Measurements from ENCODE around the gene HDAC11.

Gene HDAC11

DNA sequence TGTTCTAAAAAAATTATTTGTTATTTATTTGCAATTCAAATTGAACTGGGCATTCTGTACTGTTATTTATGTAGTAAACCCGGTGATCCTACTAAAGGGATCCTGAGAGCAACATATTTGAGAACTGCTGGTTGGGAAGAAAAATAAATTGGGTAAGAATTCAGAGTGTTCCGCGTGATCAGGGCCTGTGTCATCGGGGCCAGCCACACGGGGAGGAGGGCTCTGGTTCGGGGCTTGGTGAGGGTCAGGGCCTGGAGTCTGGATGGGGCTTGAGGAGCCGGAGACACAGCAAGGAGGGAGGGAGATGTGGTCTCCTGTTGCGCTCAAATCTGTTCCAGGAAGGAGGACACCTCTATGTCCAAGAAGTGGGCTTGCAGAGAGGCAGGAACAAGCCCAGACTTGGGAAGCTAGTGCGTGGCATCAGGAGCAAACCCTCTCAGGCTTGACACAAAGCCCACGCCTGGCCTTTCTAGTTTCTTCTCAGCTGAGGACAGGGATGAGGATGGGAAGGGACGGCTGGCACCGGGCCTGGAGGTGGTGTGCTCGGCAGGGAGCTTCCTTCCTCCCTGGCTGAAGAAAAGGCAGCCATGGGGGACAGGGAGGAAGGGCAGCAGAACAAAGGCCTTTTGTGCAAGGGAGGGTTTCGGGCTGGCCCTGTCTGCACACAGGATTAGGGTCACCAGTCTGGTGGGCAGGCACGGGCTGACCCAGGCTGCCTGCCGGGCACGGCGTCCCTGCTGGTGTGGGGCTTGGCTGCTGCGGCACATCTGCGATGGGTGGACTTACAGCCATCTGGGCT is 45.9 kb downstream of the HDAC11 start:
- DNase-seq (ENCODE audit: extremely low read depth, low read depth) = no peak
- TF ChIP-seq, protein P1, sequence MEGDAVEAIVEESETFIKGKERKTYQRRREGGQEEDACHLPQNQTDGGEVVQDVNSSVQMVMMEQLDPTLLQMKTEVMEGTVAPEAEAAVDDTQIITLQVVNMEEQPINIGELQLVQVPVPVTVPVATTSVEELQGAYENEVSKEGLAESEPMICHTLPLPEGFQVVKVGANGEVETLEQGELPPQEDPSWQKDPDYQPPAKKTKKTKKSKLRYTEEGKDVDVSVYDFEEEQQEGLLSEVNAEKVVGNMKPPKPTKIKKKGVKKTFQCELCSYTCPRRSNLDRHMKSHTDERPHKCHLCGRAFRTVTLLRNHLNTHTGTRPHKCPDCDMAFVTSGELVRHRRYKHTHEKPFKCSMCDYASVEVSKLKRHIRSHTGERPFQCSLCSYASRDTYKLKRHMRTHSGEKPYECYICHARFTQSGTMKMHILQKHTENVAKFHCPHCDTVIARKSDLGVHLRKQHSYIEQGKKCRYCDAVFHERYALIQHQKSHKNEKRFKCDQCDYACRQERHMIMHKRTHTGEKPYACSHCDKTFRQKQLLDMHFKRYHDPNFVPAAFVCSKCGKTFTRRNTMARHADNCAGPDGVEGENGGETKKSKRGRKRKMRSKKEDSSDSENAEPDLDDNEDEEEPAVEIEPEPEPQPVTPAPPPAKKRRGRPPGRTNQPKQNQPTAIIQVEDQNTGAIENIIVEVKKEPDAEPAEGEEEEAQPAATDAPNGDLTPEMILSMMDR (IDR thresholded peaks at IDR 0.05; ENCODE audit: low read depth, low read length) = no peak

DNA sequence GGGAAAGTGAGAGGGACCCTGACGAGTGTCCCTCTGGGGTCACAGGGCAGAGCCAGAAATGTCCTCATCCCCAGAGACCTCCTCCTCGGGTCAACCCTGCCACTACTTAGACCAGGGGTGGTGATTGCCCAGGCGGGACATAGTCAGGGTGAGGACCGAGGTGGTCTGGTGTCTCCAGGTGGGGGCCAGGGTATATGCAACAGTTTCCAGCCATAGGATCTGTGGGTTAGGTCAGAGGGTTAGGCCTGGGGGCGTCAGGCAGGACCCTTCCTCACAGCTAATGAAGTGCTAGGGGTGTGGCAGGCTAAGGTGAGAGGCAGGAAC is 46.5 kb downstream of the HDAC11 start:
- DNase-seq (ENCODE audit: extremely low read depth, low read depth) = no peak
- TF ChIP-seq, protein P1 (IDR thresholded peaks at IDR 0.05; ENCODE audit: low read depth, low read length) = no peak

DNA sequence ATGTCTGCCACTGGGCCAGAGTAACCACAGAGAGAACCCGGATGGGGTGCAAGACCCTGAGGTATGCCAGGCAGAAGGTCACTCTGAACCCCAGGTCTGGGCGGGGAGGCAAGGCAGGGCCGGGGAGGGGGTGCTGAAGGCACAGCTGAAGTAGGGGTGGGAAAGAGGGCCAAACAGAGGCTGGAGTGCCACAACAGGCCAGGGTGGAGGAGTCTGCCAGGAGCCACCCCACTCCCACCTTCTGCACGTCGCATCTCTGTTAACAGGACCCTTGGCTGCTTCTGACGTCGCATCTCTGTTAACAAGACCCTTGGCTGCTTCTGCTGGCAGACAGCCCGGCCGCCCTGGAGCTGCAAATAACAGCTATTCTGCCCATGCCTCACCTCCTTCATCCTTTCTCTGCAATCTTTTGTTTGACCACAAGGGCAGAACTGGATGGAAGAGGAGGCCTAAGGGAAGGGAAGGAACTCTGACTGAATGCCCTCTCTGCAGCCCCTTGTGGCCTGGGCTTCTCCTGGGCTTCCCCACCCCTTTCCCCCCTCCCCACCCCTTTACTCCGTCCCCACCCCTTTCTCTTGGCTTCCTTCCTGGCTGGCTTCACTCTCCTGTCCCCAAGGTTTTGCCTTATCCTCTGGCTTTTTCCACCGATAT is 48.2 kb downstream of the HDAC11 start:
- DNase-seq (ENCODE audit: extremely low read depth, low read depth) = no peak
- TF ChIP-seq, protein P1 (IDR thresholded peaks at IDR 0.05; ENCODE audit: low read depth, low read length) = peak; percentile 34

DNA sequence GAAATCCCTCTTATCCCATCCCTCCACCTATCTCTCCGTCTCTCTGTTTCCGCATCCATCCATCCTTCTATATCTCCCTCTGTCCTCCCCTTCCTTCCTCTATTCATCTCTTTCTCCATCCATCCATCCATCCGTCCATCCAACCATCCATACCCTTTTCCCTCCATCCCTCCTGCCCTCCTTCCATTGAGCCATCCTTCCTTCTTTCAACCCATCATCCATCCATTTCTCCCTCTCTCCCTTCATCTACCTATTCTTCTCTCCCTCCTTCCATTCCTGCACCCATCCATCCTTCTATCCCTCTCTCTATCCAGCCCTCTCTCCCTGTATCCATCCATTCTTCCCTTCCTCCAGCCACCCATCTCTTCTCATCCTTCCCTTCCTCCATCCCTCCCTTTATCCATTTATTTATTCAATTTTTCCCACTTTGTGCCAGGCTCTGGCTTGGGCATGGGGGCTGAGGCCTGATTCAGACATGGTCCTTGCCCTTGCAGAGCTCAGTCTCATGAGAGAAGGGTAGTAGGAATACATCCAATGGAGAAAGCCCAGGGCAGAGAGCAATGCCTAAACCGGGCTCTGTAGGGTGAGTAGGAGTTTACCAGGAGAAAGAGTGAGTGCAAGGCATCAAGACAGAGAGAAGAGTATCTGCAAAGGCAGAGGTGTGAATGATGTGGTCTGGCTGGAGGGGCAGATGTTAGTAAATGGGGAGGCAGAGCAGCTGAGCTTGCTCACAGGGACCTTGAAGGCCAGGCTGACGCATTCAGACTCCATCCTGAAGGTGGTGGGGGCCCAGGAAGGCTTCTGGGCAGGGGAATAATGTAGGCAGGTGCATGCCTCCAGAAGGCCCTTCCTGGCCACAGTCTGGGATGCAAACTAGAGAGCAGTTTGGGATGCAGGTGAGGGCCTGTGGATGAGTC is 49.3 kb downstream of the HDAC11 start:
- TF ChIP-seq, protein P1 (IDR thresholded peaks at IDR 0.05; ENCODE audit: low read depth, low read length) = no peak
- no peak for DNase-seq (ENCODE audit: extremely low read depth, low read depth)

DNA sequence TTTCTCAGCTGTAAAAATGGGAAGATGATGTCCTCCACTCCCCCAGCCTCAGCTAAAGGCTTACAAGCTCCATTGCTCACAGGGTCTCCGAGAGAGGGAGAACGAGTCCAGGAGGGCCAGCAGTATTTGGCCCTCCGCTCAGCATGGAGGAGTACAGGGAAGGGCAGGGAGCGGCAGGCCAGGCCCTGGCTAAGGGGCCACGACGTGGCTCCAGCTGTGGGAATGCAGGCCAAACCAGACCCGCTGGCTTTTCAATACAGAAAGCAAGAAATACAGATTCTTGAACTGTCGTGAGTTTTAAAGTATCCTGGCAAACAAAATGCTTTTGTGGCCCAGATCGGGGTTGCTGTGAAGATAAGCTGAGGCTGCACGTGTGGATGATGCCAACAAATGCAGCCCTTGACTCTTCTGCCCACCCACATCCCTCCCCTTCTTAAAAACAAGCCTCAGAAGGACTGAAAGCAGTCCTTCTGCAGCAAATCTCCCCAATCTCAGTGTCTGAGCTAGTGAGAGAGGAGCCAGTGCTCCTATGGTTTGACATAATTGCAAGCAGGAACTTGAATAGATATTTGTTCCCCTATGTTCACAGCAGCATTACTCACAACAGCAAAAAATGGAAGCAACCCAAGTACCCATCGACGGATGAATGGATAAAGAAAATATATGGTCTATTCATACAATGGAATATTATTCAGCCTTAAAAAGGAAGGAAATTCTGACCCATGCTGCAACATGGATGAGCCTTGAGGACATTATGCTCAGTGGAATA is 50.3 kb downstream of the HDAC11 start:
- DNase-seq (ENCODE audit: extremely low read depth, low read depth) = no peak
- TF ChIP-seq, protein P1 (IDR thresholded peaks at IDR 0.05; ENCODE audit: low read depth, low read length) = no peak

DNA sequence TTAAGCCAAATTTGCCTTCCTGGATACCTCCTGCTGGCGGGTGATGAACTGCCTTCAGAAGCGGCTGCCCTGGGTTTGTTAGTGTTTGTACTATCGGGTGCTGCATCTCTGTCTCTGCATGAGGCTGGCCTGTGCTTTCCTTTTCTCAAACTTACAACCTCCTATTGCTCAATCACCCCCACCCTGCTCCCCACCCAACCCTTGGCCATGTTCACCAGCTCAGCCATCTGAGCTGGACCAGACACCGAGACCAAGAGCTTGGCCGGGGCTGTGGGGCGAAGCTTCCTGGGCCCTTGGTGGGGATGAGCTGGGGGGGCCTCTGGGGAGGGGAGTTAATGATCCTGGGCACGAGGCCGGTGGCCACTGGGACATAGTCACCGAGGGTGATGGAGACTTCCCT is 52.0 kb downstream of the HDAC11 start:
- TF ChIP-seq, protein P1 (IDR thresholded peaks at IDR 0.05; ENCODE audit: low read depth, low read length) = no peak
- no peak for DNase-seq (ENCODE audit: extremely low read depth, low read depth)

Measured in AG09319 (cell line).